Measurements from ENCODE around the gene ARMC10.

ARMC10 gene

DNA sequence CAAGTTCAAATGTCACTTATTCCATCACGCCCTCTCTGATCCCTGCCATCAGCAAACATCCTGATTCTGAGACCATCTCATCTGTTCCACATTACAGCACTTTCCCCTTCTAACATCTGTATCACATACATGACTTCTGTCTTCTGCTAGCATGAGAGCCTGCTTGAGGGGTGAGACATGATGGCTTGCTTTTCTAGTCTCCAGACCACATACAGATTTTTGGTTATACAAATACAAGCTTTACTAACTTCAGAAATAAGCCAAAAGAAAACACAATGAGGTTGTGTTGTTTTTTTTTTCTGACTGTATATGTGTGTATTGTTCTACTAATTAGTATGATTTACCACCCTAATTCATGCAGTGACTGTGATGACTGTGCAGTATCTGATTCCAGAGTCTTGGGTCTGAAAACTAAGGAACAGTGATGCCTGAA lies 39.7 kb downstream of the ARMC10 start:
- no peak for TF ChIP-seq EP300 (IDR thresholded peaks at IDR 0.05; ENCODE audit: borderline replicate concordance)
- no peak for TF ChIP-seq MAX (IDR thresholded peaks at IDR 0.05)
- TF ChIP-seq FOXM1 (IDR thresholded peaks at IDR 0.05; ENCODE audit: borderline replicate concordance, low read depth) = no peak
- no peak for TF ChIP-seq RAD21 (IDR thresholded peaks at IDR 0.05; ENCODE audit: low read depth)
- TF ChIP-seq TAF1 (IDR thresholded peaks at IDR 0.05; ENCODE audit: low read depth) = no peak

DNA sequence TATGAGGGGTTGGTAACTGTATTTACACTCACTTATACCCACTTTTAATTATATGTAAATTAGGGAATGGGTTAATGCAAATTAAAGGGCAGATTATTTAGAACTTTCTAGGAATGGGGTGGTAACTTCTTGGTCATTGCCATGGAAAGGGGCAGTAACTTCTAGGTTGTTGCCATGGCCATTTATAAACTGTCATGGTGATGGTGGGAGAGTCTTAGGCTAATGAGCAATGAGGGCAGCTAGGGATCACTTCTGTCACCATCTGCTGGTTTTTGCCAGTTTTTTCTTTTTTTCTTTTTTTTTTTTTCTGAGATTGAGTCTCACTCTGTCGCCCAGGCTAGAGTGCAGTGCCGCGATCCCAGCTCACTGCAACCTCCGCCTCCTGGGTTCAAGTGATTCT lies 40.8 kb downstream of the ARMC10 start:
- no peak for TF ChIP-seq MAX (IDR thresholded peaks at IDR 0.05)
- TF ChIP-seq TAF1 (IDR thresholded peaks at IDR 0.05; ENCODE audit: low read depth) = no peak
- no peak for TF ChIP-seq CEBPB (IDR thresholded peaks at IDR 0.05)
- no peak for TF ChIP-seq NFIC (IDR thresholded peaks at IDR 0.05)
- TF ChIP-seq, protein P1, sequence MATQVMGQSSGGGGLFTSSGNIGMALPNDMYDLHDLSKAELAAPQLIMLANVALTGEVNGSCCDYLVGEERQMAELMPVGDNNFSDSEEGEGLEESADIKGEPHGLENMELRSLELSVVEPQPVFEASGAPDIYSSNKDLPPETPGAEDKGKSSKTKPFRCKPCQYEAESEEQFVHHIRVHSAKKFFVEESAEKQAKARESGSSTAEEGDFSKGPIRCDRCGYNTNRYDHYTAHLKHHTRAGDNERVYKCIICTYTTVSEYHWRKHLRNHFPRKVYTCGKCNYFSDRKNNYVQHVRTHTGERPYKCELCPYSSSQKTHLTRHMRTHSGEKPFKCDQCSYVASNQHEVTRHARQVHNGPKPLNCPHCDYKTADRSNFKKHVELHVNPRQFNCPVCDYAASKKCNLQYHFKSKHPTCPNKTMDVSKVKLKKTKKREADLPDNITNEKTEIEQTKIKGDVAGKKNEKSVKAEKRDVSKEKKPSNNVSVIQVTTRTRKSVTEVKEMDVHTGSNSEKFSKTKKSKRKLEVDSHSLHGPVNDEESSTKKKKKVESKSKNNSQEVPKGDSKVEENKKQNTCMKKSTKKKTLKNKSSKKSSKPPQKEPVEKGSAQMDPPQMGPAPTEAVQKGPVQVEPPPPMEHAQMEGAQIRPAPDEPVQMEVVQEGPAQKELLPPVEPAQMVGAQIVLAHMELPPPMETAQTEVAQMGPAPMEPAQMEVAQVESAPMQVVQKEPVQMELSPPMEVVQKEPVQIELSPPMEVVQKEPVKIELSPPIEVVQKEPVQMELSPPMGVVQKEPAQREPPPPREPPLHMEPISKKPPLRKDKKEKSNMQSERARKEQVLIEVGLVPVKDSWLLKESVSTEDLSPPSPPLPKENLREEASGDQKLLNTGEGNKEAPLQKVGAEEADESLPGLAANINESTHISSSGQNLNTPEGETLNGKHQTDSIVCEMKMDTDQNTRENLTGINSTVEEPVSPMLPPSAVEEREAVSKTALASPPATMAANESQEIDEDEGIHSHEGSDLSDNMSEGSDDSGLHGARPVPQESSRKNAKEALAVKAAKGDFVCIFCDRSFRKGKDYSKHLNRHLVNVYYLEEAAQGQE (IDR thresholded peaks at IDR 0.05; ENCODE audit: low read depth) = no peak
- TF ChIP-seq CREB1 (IDR thresholded peaks at IDR 0.05; ENCODE audit: low read depth) = no peak
- TF ChIP-seq TCF12 (IDR thresholded peaks at IDR 0.05; ENCODE audit: low read depth) = no peak
- TF ChIP-seq RAD21 (IDR thresholded peaks at IDR 0.05; ENCODE audit: low read depth) = no peak
- TF ChIP-seq YY1 (IDR thresholded peaks at IDR 0.05; ENCODE audit: low read depth) = no peak
- no peak for TF ChIP-seq ZBTB7A (IDR thresholded peaks at IDR 0.05; ENCODE audit: low read depth)
- TF ChIP-seq EP300 (IDR thresholded peaks at IDR 0.05; ENCODE audit: borderline replicate concordance) = no peak
- TF ChIP-seq, protein P2, sequence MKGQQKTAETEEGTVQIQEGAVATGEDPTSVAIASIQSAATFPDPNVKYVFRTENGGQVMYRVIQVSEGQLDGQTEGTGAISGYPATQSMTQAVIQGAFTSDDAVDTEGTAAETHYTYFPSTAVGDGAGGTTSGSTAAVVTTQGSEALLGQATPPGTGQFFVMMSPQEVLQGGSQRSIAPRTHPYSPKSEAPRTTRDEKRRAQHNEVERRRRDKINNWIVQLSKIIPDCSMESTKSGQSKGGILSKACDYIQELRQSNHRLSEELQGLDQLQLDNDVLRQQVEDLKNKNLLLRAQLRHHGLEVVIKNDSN (IDR thresholded peaks at IDR 0.05) = no peak
- TF ChIP-seq EGR1 (IDR thresholded peaks at IDR 0.05) = no peak
- TF ChIP-seq TEAD4 (IDR thresholded peaks at IDR 0.05) = no peak
- TF ChIP-seq FOXM1 (IDR thresholded peaks at IDR 0.05; ENCODE audit: borderline replicate concordance, low read depth) = no peak

GRCh38 chr7:103116511-103116910 lies 41.6 kb downstream of the ARMC10 start:
- TF ChIP-seq ZBTB7A (IDR thresholded peaks at IDR 0.05; ENCODE audit: low read depth) (no peak), MAX (IDR thresholded peaks at IDR 0.05) (no peak), EP300 (IDR thresholded peaks at IDR 0.05; ENCODE audit: borderline replicate concordance) (no peak), FOXM1 (IDR thresholded peaks at IDR 0.05; ENCODE audit: borderline replicate concordance, low read depth) (no peak), TCF12 (IDR thresholded peaks at IDR 0.05; ENCODE audit: low read depth) (no peak), CEBPB (IDR thresholded peaks at IDR 0.05) (no peak), TEAD4 (IDR thresholded peaks at IDR 0.05) (no peak), NFIC (IDR thresholded peaks at IDR 0.05) (no peak), YY1 (IDR thresholded peaks at IDR 0.05; ENCODE audit: low read depth) (no peak), CREB1 (IDR thresholded peaks at IDR 0.05; ENCODE audit: low read depth) (no peak), TAF1 (IDR thresholded peaks at IDR 0.05; ENCODE audit: low read depth) (no peak), RAD21 (IDR thresholded peaks at IDR 0.05; ENCODE audit: low read depth) (no peak)
- TF ChIP-seq, protein P1 (IDR thresholded peaks at IDR 0.05; ENCODE audit: low read depth) = no peak
- TF ChIP-seq, protein P2 (IDR thresholded peaks at IDR 0.05) = no peak

DNA sequence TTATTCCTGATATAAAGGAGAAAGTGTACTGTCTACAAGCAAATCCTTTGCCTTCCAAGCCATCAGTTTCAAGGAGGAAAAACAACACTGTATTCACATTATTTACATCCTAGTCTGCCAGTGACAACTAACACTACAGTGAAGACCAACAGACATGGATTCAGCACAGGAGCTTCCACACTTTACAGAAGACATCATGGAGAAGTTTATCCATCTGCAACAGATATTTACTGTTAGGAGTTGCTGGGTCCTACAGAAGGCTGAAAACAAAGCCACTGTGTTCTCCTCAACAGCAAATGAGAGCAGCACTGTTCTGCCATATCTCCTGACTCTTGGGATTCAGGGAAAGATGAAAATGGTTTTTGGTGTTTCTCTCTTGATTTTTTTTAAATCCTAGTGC lies 42.1 kb downstream of the ARMC10 start:
- no peak for TF ChIP-seq EP300 (IDR thresholded peaks at IDR 0.05; ENCODE audit: borderline replicate concordance)
- TF ChIP-seq TEAD4 (IDR thresholded peaks at IDR 0.05) = no peak
- TF ChIP-seq CREB1 (IDR thresholded peaks at IDR 0.05; ENCODE audit: low read depth) = no peak
- TF ChIP-seq NFIC (IDR thresholded peaks at IDR 0.05) = no peak

- TF ChIP-seq NFIC (IDR thresholded peaks at IDR 0.05) (no peak), CEBPB (IDR thresholded peaks at IDR 0.05) (no peak), FOXM1 (IDR thresholded peaks at IDR 0.05; ENCODE audit: borderline replicate concordance, low read depth) (no peak), RAD21 (IDR thresholded peaks at IDR 0.05; ENCODE audit: low read depth) (no peak), TEAD4 (IDR thresholded peaks at IDR 0.05) (no peak), MAX (IDR thresholded peaks at IDR 0.05) (no peak), YY1 (IDR thresholded peaks at IDR 0.05; ENCODE audit: low read depth) (no peak), ZBTB7A (IDR thresholded peaks at IDR 0.05; ENCODE audit: low read depth) (no peak), TCF12 (IDR thresholded peaks at IDR 0.05; ENCODE audit: low read depth) (no peak), TAF1 (IDR thresholded peaks at IDR 0.05; ENCODE audit: low read depth) (no peak), CREB1 (IDR thresholded peaks at IDR 0.05; ENCODE audit: low read depth) (no peak), EGR1 (IDR thresholded peaks at IDR 0.05) (no peak), EP300 (IDR thresholded peaks at IDR 0.05; ENCODE audit: borderline replicate concordance) (no peak)
- TF ChIP-seq, protein P2 (IDR thresholded peaks at IDR 0.05) = no peak
- TF ChIP-seq, protein P1 (IDR thresholded peaks at IDR 0.05; ENCODE audit: low read depth) = no peak
Observed at GRCh38 chr7:103117465-103117864, 42.5 kb downstream of the ARMC10 start.

Measured in Ishikawa (cell line).